K562 (cell line): ENCODE data around the gene UBL7. TPM values are rescaled to one million over a fixed set of nuclear protein-coding genes. Genes with fewer than 3 reads are reported as not detected.
A peak's percentile ranks its signal among the peaks of the same experiment; 100 is the strongest.

Experiments used
- ATAC-seq: fragments of 200-7000 bp; cut with Tn5 transposase; 3 replicates; pipeline ENCODE4 v1.9.1; 2020; ENCODE audit warnings: moderate library complexity
- BruUV-seq: library from RNA; stranded (reverse); fragments of 400-500 nt; replicated peaks from 2 replicates; lab custom pipeline; 2021; lab: Mats Ljungman, UMichigan
- CTCF ChIA-PET: fragments of 300-600 bp; formaldehyde crosslinking; extraction: SDS; loops from one replicate; lab custom pipeline; 2021; ENCODE audit warnings: low intra/inter-chr PET ratio; lab: Yijun Ruan, JAX
- POLR2A ChIA-PET: fragments of 300-600, 350-650 bp; sonication (Branson Sonifier 250); formaldehyde crosslinking; extraction: SDS; loops from one replicate; lab custom pipeline; 2021; ENCODE audit warnings: antibody characterized with exemption, inconsistent platforms; lab: Yijun Ruan, JAX
- DNase-seq, 4 experiments: peaks; one replicate each; pipeline versions ENCODE4 v3.0.0 to v3.0.0-alpha.2; 2011 to 2018; ENCODE audit warnings: low spot score in 3 of 4, mixed read lengths in 3 of 4; ENCODE audit errors: extremely low read depth in 1 of 4
- FAIRE-seq: peaks from 2 replicates; lab custom pipeline; 2011; peaks lifted over from hg19 to GRCh38; lab: Jason Lieb, UNC
- H2AFZ ChIP-seq: 2 replicates; pipeline ENCODE4 v1.6.0; 2011; ENCODE audit warnings: low read depth, low read length, control low read depth, inconsistent platforms
- H3K27ac ChIP-seq: fragments of 200-600 bp; 3 replicates; pipeline ENCODE4 v1.8.0; 2011; ENCODE audit warnings: low read depth, mild to moderate bottlenecking, control low read depth, inconsistent platforms, low read length, moderate library complexity, mixed read lengths; ENCODE audit errors: extremely low read depth
- H3K27me3 ChIP-seq, 2 experiments: fragments of 300-600 bp in 1 of 2; 2 replicates in 1 of 2; 3 replicates in 1 of 2; pipeline versions ENCODE4 v1.6.0 to v1.8.0; 2011; ENCODE audit warnings: inconsistent platforms in 2 of 2, low read length in 2 of 2, mild to moderate bottlenecking in 1 of 2, mixed read lengths in 1 of 2, moderate library complexity in 1 of 2; ENCODE audit not compliant: control insufficient read depth in 2 of 2, insufficient read depth in 2 of 2
- H3K36me3 ChIP-seq: fragments of 300-600 bp; 3 replicates; pipeline ENCODE4 v1.8.0; 2011; ENCODE audit warnings: mild to moderate bottlenecking, low read length, inconsistent platforms; ENCODE audit not compliant: control insufficient read depth, insufficient read depth
- H3K4me1 ChIP-seq, 2 experiments: fragments of 200-600 bp in 1 of 2; replicated peaks in 1 of 2; 2 replicates in 1 of 2; 3 replicates in 1 of 2; pipeline versions ENCODE4 v1.5.1 to v1.8.0; 2011; ENCODE audit warnings: inconsistent platforms in 2 of 2, low read length in 2 of 2, mild to moderate bottlenecking in 1 of 2, mixed read lengths in 1 of 2, moderate library complexity in 1 of 2; ENCODE audit not compliant: control insufficient read depth in 2 of 2, insufficient read depth in 2 of 2
- H3K4me2 ChIP-seq: 2 replicates; pipeline ENCODE4 v1.6.1; 2011; ENCODE audit warnings: low read length, control low read depth, inconsistent platforms, mixed read lengths; ENCODE audit not compliant: insufficient read depth
- H3K4me3 ChIP-seq: fragments of 200-600 bp; sonication (generic), shearing (Covaris generic); 2 replicates; pipeline ENCODE4 v1.5.1; 2016; ENCODE audit warnings: control low read depth, inconsistent platforms
- H3K79me2 ChIP-seq: fragments of 200-600 bp; 3 replicates; pipeline ENCODE4 v1.8.0; 2011; ENCODE audit warnings: low read length, inconsistent platforms; ENCODE audit not compliant: control insufficient read depth, insufficient read depth
- H3K9ac ChIP-seq, 2 experiments: 2 replicates each; pipeline versions ENCODE4 v1.6.0 to v1.6.1; 2011; ENCODE audit warnings: low read depth in 2 of 2, low read length in 2 of 2, control low read depth in 1 of 2, inconsistent platforms in 1 of 2, mild to moderate bottlenecking in 1 of 2, mixed read lengths in 1 of 2; ENCODE audit not compliant: insufficient read depth in 1 of 2
- H3K9me1 ChIP-seq: one replicate; pipeline ENCODE4 v1.6.0; 2011; ENCODE audit warnings: inconsistent platforms, mild to moderate bottlenecking, low read length, moderate library complexity; ENCODE audit not compliant: control insufficient read depth, insufficient read depth
- H3K9me3 ChIP-seq: replicated peaks from 2 replicates; pipeline ENCODE4 v1.5.1; 2011; ENCODE audit warnings: low read depth, low read length, inconsistent platforms; ENCODE audit not compliant: control insufficient read depth, insufficient read depth
- H4K20me1 ChIP-seq: replicated peaks from 2 replicates; pipeline ENCODE4 v1.6.1; 2011; ENCODE audit warnings: low read length, inconsistent platforms, mixed read lengths; ENCODE audit not compliant: control insufficient read depth, insufficient read depth
- RB1 ChIP-seq: fragments of 450-650 bp; IDR thresholded peaks from 2 replicates; pipeline ENCODE4 v1.6.1; 2017; ENCODE audit warnings: low read depth, mild to moderate bottlenecking
- TAF7 ChIP-seq: fragments of 450-650 bp; IDR thresholded peaks from 2 replicates; pipeline ENCODE4 v1.6.1; 2016; ENCODE audit warnings: missing genetic modification characterization, missing compliant biosample characterization
- ZBTB33 ChIP-seq: sonication (generic); formaldehyde crosslinking; IDR thresholded peaks from 2 replicates; pipeline ENCODE4 v1.8.1; 2023; ENCODE audit warnings: mild to moderate bottlenecking, missing genetic modification reagents
- WGBS: fragments of 100-300 bp; shearing (Covaris generic); methylation state at CpG from one replicate; pipeline ENCODE4 v1.1.6; 2016; ENCODE audit warnings: low coverage, mixed read lengths; ENCODE audit not compliant: insufficient coverage; ENCODE audit errors: missing lambda C conversion rate; 5-methylcytosine and 5-hydroxymethylcytosine counted together
- in situ Hi-C: fragments of 300-500 bp; cut with MboI; formaldehyde crosslinking; loops from 4 replicates; pipeline ENCODE4 v1.15.0; 2018; ENCODE audit warnings: inconsistent platforms, mixed read lengths
- intact Hi-C: fragments of 100-400 bp; cut with micrococcal nuclease; formaldehyde crosslinking; loops from 2 replicates; pipeline ENCODE4 v1.14.2; 2022
- polyA plus RNA-seq, 8 experiments: library from polyadenylated mRNA; depleted of rRNA in 4 of 8; stranded (reverse) in 5 of 8; unstranded in 3 of 8; fragments of >200 nt; fragmentation: Nextera tagmentation in 2 of 8; fragmentation: Illumina TruSeq in 1 of 8; extraction: Ambion mirVana in 2 of 8; extraction: Trizol in 1 of 8; gene quantifications; 2 replicates each; pipeline versions ENCODE4 v1.2.1 to v1.2.3, GENCODE V29; 2011 to 2014; ENCODE audit warnings: inconsistent platforms in 1 of 8, missing spikeins in 1 of 8
- total RNA-seq, 7 experiments: library from RNA; depleted of rRNA in 6 of 7; stranded (reverse); fragments of >200 nt in 6 of 7; fragmentation: Illumina TruSeq in 2 of 7; extraction: Trizol in 2 of 7; gene quantifications; 2 replicates each; pipeline versions ENCODE4 v1.2.1 to v1.2.3, GENCODE V29; 2011 to 2021; ENCODE audit warnings: low replicate concordance in 1 of 7

The UBL7 gene
- total and polyA plus RNA-seq, 9 of the 15 experiments (the other 6 are each of a cell fraction or from before 2014, with no cell fraction given): 19.2 to 63.4 (median 44.9) TPM

- Histone ChIP-seq H3K9me3 (no peaks in the 10 kb centered on the region), H3K79me2 (peaks cover 44% of the 10 kb centered on the region), H3K27me3 (no peaks in the 10 kb centered on the region), H3K9me1 (no peaks in the 10 kb centered on the region), H3K4me2 (peak overlapping the region; percentile 100), H3K4me3 (peak overlapping the region; percentile 73), H3K27ac (peak overlapping the region; percentile 91), H3K4me1 (peaks cover 16% of the 10 kb centered on the region in 2 experiments; a peak in 4 of 5 replicates), H2AFZ (peak overlapping the region; percentile 95), H3K9ac (peak overlapping the region; percentile 86 to 91), H3K36me3 (peaks cover 9% of the 10 kb centered on the region; the same call in 1 of the 3 replicates), H4K20me1 (peaks cover 4% of the 10 kb centered on the region; the same call in 1 of the 2 replicates)
- CTCF ChIA-PET: no interaction called here
- DNase-seq (peak in 2 of 4 experiments; percentile 23), FAIRE-seq (peak; percentile 32), ATAC-seq (peak; percentile 31)
- WGBS: 1% methylated on average over 8 of the region's 8 CpGs
- TF ChIP-seq ZBTB33 (CRISPR knock-in tag): no peak
- TF ChIP-seq TAF7 (tag): no peak
- TF ChIP-seq RB1: 0 out of 2 replicates have a peak, but pooled peaks have one; percentile 7
- POLR2A ChIA-PET: interaction anchor here (0.7 to 1.9 kb wide), 12 partner anchors 9 to 1762 kb away, joined by 3 to 10 read pairs (median 6); partner anchors contain the start of gene ARID3B
- no TSS peak for BruUV-seq
- intact Hi-C loops: loop anchor here (5.0 kb wide), 2 partner anchors 80 to 150 kb away; partner anchors contain the start of gene ARID3B
- in situ Hi-C loops: no loop called here
Observed at GRCh38 chr15:74461847-74462511, 1.0 kb upstream of the UBL7 start.
